ENCODE data around the gene TUBB1.

DNA sequence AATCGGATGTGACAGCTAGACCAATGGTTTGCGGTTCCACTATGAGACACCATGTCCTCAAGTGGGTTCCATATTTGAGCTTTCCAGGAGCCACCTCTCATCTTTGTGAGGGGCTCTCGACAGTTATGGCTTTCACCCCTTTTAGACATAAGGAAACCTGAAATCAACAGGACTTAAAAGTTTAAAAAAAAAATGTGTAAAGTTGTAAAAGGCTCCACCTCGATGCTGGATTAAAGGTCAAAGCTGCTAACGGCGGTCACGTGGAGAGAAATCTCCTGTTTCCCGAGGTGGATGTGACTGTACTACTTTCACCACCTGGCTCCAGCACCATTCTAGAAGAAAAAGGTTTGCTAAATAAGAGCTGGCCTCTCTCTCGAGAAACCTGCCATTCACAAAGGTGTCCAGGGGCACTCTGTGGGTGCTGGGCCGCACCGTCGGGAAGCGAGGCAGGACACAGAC is 12.4 kb downstream of the TUBB1 start:
- TF ChIP-seq POLR2A (IDR thresholded peaks at IDR 0.05), result no peak
- TF ChIP-seq, protein P1, sequence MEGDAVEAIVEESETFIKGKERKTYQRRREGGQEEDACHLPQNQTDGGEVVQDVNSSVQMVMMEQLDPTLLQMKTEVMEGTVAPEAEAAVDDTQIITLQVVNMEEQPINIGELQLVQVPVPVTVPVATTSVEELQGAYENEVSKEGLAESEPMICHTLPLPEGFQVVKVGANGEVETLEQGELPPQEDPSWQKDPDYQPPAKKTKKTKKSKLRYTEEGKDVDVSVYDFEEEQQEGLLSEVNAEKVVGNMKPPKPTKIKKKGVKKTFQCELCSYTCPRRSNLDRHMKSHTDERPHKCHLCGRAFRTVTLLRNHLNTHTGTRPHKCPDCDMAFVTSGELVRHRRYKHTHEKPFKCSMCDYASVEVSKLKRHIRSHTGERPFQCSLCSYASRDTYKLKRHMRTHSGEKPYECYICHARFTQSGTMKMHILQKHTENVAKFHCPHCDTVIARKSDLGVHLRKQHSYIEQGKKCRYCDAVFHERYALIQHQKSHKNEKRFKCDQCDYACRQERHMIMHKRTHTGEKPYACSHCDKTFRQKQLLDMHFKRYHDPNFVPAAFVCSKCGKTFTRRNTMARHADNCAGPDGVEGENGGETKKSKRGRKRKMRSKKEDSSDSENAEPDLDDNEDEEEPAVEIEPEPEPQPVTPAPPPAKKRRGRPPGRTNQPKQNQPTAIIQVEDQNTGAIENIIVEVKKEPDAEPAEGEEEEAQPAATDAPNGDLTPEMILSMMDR (IDR thresholded peaks at IDR 0.05), result no peak

All from testis (tissue), 2 donors.